Stimulated activated CD8-positive, alpha-beta memory T cell treated with anti-CD3 and anti-CD28 coated beads, Interleukin-4, amount 100 ng/mL, for 4 hours (primary cell): ENCODE data around the gene FGF7.
"Not testable (repeated sequence)": the region's sequence is repeated elsewhere in the genome, so short reads cannot be mapped to it uniquely, and the experiment has no call there.

Source experiments
- DNase-seq, 2 donors: peaks; one replicate each; pipeline ENCODE4 v3.0.0-alpha.2; 2020; ENCODE audit warnings: low read depth in 2 of 2, low spot score in 1 of 2

Gene FGF7

GRCh38 chr15:49438962-49439631, 16.1 kb downstream of the FGF7 start:
- DNase-seq = no peak

GRCh38 chr15:49439678-49440395, 16.8 kb downstream of the FGF7 start:
- no peak for DNase-seq

GRCh38 chr15:49441356-49441755, 18.3 kb downstream of the FGF7 start:
- no peak for DNase-seq

DNA sequence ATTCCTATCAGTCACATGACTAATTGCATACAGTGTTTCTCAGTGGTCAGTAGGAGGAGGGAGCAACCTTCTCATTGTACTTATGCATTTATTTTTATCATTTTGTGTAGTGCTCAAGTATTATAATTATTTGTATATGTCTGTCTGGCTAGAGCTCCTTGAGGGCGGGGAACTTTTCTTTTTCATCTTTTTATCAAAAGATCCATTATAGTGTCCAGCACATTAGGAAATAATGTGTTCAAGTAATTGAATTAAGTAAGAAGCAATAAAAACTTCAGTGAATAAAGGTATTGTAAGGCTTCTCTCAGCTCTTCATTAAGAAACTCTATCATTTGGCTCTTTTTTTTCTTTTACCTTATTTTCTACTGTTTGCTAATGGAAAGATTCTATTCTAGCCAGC, 18.8 kb downstream of the FGF7 start:
- no peak for DNase-seq

DNA sequence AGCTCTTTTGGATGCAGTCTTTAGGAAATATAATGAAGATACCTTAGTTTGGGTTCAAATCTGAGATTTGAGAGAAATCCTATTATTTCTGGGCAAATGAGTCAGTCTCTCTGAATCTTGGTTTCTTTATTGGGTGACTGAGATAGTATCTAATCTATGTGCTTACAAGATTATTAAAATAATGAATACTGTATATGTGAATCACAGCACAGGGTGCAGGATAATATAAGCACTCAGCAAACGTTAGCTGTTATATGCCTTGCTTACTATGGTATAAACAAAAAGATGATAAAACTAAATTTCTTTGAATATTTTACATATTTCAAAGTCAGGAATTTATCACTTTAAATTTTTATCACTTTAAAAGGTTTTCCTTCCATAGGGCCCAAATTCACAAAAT, 29.6 kb downstream of the FGF7 start:
- DNase-seq = no peak

DNA sequence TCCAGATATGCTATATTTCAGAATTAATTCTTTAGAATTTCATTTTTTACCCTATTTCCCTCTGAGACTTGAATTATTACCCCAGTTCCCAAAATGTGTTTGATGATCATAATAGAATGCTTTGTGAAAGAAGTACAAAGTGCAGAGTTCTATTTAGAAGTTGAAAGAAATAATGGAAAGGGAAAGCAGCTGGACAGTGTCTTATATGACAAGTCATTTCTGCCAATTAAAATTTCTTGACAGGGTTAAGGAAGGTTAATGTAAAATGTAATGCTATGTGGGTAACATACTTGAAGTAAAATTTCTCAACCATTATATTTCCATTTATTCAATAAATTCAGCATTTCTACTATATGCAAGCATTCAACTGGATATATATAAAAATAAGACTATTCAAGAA, 33.1 kb downstream of the FGF7 start:
- no peak for DNase-seq

- no peak for DNase-seq
Observed at GRCh38 chr15:49458145-49458544, 35.1 kb downstream of the FGF7 start.

GRCh38 chr15:49460411-49460941, 37.4 kb downstream of the FGF7 start:
- DNase-seq = no peak

GRCh38 chr15:49462232-49462844, 39.3 kb downstream of the FGF7 start:
- no peak for DNase-seq

GRCh38 chr15:49464522-49464921, 41.5 kb downstream of the FGF7 start:
- DNase-seq = no peak

DNA sequence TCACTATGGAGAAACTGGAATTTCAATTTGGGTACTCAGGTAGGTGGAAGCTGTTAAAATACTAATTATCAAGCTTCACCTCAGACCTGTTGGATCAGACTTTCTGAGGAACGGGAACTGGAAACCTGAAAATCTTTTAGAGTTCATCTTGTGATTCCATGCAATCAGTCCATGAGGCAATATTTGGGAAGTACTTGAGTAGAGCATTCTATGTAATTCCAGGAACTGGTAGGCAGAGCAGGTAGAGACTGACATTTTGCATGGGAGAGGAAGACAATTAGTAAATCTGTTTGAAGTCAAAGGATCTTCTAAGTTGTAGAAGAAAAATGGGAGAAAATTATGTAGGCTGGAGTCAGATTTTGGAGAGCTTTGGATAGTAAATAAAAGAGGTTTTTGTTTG, 43.1 kb downstream of the FGF7 start:
- DNase-seq = no peak

GRCh38 chr15:49467746-49468480, 44.9 kb downstream of the FGF7 start:
- DNase-seq = no peak

DNA sequence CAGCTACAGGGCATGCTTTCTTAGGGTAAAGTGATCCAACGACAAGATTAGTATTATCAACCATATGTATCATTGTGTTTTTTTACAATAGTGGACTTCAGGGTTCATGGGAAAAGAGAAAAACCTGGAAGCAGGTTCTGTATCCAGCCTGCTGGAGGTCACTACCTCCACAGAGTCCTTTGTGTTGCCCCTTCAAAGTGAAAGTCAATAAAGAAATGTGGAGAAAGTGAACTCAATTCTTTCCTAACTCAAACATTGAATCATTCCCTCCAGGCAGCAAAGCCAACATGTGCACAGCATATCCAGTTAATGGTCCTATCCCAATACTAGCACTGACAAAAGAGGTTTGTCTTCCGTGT, 45.4 kb downstream of the FGF7 start:
- DNase-seq = no peak

DNA sequence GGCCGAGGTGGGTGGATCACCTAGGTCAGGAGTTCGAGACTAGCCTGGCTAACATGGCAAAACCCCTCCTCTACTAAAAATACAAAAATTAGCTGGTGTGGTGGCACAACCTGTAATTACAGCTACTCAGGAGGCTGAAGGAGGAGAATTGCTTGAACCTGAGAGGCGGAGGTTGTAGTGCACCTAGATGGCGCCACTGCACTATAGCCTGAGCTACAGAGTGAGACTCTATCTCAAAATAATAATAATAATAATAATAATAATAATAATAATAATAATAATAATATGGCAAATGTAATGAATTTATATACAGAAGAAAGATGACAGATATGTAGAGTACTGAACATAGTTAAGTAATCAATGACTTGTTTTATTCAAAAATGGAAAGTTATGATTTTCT, 48.2 kb downstream of the FGF7 start:
- DNase-seq = not testable (repeated sequence)

DNA sequence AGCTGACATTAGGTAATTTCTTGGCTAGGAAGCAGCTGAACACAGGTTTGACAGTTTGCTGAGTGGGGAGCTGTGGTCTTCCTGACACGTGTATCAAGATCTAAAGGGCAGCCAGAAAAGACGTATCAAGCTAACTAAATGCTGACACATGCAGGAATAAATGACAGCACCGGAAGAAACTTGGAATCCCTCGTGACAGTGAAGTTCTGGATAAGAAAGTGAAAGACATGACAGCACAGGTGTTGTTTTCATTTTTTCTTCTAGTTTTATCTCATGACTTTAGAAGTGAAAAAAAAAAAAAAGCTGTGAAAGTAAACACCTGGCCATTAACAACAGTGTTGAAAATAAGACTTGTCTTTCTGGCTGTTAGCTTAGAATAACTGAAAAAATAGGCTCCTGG, 48.7 kb downstream of the FGF7 start:
- no peak for DNase-seq

GRCh38 chr15:49472338-49472737, 49.3 kb downstream of the FGF7 start:
- DNase-seq = no peak

DNA sequence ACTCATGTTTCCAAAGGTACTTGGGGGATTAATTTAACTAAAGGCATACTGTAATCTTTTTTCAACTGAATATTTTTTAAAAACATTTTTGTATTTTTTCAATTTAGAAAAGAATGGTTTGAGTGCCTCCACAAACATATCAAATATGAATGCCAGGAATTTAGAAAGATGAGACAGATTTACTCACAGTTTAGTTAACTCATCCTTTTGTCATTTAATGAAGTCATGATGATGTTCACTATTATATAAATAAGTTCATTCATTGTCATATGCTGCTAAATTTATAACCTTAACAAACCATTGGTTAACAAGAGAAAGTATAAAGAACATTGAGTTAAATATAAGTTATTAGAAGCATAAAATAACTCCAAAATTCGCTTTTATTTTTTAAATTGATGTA, 50.0 kb downstream of the FGF7 start:
- no peak for DNase-seq

DNA sequence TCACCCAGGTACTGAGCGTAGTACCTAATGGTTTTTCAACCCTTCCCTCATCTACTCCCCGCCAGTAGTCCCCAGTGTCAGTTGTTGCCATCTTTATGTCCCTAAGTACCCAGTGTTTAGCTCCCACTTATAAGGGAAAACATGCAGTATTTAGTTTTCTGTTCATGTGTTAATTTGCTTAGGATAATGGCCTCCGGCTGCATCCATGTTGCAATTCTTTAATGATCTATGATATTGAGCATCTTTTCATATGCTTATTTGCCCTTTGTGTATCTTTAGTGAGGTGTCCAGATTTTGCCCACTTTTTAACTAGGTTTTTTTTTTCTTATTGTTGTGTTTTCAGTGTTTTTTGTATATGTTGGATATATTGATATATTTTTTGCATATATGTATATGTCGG, 55.0 kb downstream of the FGF7 start:
- not testable (repeated sequence) for DNase-seq

DNA sequence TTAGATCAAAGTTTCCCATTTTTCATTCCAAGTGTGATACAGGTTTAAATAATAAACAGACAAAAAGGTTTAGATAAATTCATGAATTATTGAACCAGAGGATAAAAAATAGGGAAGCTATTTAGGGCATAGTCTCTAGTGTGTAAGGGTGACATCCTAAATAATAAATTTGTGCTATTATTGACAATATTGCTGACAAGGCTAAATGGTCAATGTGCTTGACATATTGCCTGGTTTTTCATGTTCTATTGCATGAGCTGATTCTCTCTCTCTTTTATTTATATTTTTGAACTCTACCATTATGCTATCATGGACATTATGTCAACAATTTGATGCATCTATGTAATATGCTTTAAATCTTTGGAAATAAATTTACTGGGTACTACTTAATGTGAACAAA, 55.9 kb downstream of the FGF7 start:
- DNase-seq = not testable (repeated sequence)

DNA sequence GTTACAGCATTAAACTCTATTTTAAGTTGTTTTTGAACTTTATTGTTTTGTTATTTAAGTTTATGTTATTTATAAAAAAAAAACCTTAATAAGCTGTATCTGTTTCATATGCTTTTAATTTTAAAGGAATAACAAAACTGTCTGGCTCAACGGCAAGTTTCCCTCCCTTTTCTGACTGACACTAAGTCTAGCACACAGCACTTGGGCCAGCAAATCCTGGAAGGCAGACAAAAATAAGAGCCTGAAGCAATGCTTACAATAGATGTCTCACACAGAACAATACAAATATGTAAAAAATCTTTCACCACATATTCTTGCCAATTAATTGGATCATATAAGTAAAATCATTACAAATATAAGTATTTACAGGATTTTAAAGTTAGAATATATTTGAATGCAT, 62.4 kb downstream of the FGF7 start:
- not testable (repeated sequence) for DNase-seq

DNA sequence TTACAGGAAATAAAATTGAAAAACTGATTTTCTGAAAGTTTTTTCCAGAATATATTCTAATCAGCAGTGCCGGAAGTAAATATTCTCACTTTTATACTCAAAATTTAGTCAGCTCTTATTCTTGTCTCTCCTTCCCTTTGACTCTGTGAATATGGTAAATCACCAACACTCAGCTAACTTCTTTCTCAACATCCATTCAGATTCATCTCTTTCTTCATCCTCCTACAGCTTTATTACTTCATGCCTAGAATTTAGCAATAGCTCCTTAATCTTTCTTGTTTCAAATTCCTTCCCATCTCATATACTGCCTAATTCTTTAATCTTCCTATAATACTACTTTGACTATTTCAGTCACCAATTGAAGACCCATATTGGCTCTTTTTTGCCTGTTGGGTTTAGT, 67.9 kb downstream of the FGF7 start:
- DNase-seq = no peak

- DNase-seq = no peak
Observed at GRCh38 chr15:49492151-49492550, 69.1 kb downstream of the FGF7 start.
